ENCODE measurements around the gene MASTL.
A peak's percentile ranks its signal among the peaks of the same experiment; 100 is the strongest.

Gene MASTL

GRCh38 chr10:27157150-27157549 is 2.0 kb downstream of the MASTL start:
- no peak for TF ChIP-seq CTCF (IDR thresholded peaks at IDR 0.05; ENCODE audit: low read depth, low read length)
- no peak for TF ChIP-seq MYC (IDR thresholded peaks at IDR 0.05; ENCODE audit: low read depth, low read length)
- TF ChIP-seq POLR2A (IDR thresholded peaks at IDR 0.05; ENCODE audit: extremely low read depth, insufficient read length), result no peak
- TF ChIP-seq, protein P1, sequence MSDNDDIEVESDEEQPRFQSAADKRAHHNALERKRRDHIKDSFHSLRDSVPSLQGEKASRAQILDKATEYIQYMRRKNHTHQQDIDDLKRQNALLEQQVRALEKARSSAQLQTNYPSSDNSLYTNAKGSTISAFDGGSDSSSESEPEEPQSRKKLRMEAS (IDR thresholded peaks at IDR 0.05; ENCODE audit: low read depth, low read length), result no peak
- H3K4me3 ChIP-seq (ENCODE audit: low read depth, low read length), result peak overlapping the region; percentile 93
- no peak for DNase-seq (ENCODE audit: low read depth)

GRCh38 chr10:27158421-27158820 is 3.3 kb downstream of the MASTL start:
- no peak overlapping the region for H3K4me3 ChIP-seq (ENCODE audit: low read depth, low read length)
- TF ChIP-seq POLR2A (IDR thresholded peaks at IDR 0.05; ENCODE audit: extremely low read depth, insufficient read length) (no peak), CTCF (IDR thresholded peaks at IDR 0.05; ENCODE audit: low read depth, low read length) (no peak), MYC (IDR thresholded peaks at IDR 0.05; ENCODE audit: low read depth, low read length) (no peak)
- TF ChIP-seq, protein P1 (IDR thresholded peaks at IDR 0.05; ENCODE audit: low read depth, low read length), result no peak
- DNase-seq (ENCODE audit: low read depth), result no peak

GRCh38 chr10:27169849-27170248 is 14.7 kb downstream of the MASTL start:
- DNase-seq (ENCODE audit: low read depth), result no peak
- H3K4me3 ChIP-seq (ENCODE audit: low read depth, low read length), result no peak overlapping the region
- TF ChIP-seq MYC (IDR thresholded peaks at IDR 0.05; ENCODE audit: low read depth, low read length) (no peak), CTCF (IDR thresholded peaks at IDR 0.05; ENCODE audit: low read depth, low read length) (no peak), POLR2A (IDR thresholded peaks at IDR 0.05; ENCODE audit: extremely low read depth, insufficient read length) (no peak)
- TF ChIP-seq, protein P1 (IDR thresholded peaks at IDR 0.05; ENCODE audit: low read depth, low read length), result no peak

- H3K4me3 ChIP-seq (ENCODE audit: low read depth, low read length), result no peak overlapping the region
- DNase-seq (ENCODE audit: low read depth), result no peak
- TF ChIP-seq POLR2A (IDR thresholded peaks at IDR 0.05; ENCODE audit: extremely low read depth, insufficient read length) (no peak), MYC (IDR thresholded peaks at IDR 0.05; ENCODE audit: low read depth, low read length) (no peak), CTCF (IDR thresholded peaks at IDR 0.05; ENCODE audit: low read depth, low read length) (no peak)
- TF ChIP-seq, protein P1 (IDR thresholded peaks at IDR 0.05; ENCODE audit: low read depth, low read length), result no peak
Observed at GRCh38 chr10:27188259-27188658, 33.1 kb downstream of the MASTL start.

DNA sequence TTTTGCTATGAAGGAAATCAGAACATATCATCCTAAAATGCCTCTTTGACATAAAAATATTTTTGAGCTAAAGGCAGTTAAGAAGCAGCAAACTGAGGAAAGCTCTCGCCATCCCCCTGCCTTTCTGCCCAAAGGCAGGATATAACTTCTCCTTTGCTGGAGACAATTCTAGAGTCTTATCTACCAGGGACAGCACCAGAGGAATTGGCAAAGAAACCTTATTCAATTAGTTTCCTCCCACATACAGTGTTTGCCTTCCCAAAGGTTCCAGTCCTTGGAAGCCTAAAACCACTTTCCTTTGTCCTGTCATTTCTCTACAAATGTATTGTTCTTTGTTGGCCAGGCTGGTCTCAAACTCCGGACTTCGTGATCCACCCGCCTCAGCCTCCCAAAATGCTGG is 33.7 kb downstream of the MASTL start:
- no peak overlapping the region for H3K4me3 ChIP-seq (ENCODE audit: low read depth, low read length)
- TF ChIP-seq CTCF (IDR thresholded peaks at IDR 0.05; ENCODE audit: low read depth, low read length) (no peak), POLR2A (IDR thresholded peaks at IDR 0.05; ENCODE audit: extremely low read depth, insufficient read length) (no peak), MYC (IDR thresholded peaks at IDR 0.05; ENCODE audit: low read depth, low read length) (no peak)
- TF ChIP-seq, protein P1 (IDR thresholded peaks at IDR 0.05; ENCODE audit: low read depth, low read length), result no peak
- no peak for DNase-seq (ENCODE audit: low read depth)

GRCh38 chr10:27190508-27190907 is 35.4 kb downstream of the MASTL start:
- no peak for TF ChIP-seq MYC (IDR thresholded peaks at IDR 0.05; ENCODE audit: low read depth, low read length)
- TF ChIP-seq, protein P1 (IDR thresholded peaks at IDR 0.05; ENCODE audit: low read depth, low read length), result no peak
- no peak for TF ChIP-seq POLR2A (IDR thresholded peaks at IDR 0.05; ENCODE audit: extremely low read depth, insufficient read length)
- no peak for TF ChIP-seq CTCF (IDR thresholded peaks at IDR 0.05; ENCODE audit: low read depth, low read length)
- DNase-seq (ENCODE audit: low read depth), result no peak
- H3K4me3 ChIP-seq (ENCODE audit: low read depth, low read length), result no peak overlapping the region
